GM12878 (cell line): ENCODE measurements around the gene RPS5. TPM values are rescaled to one million over a fixed set of nuclear protein-coding genes. Genes with fewer than 3 reads are reported as not detected.

Experiments
- ATAC-seq: fragments of 200-7000 bp; cut with Tn5 transposase; 3 replicates; pipeline ENCODE4 v1.9.1; 2020; ENCODE audit warnings: mild to moderate bottlenecking, moderate library complexity
- BruUV-seq: library from RNA; stranded (reverse); fragments of 400-500 nt; replicated peaks from 2 replicates; lab custom pipeline; 2021; lab: Mats Ljungman, UMichigan
- CTCF ChIA-PET: fragments of 300-600 bp; sonication (Branson Sonifier 250); formaldehyde crosslinking; extraction: SDS; loops from one replicate; lab custom pipeline; 2021; ENCODE audit warnings: inconsistent platforms; lab: Yijun Ruan, JAX
- POLR2A ChIA-PET: fragments of 350-600 bp; formaldehyde crosslinking; extraction: SDS; loops from one replicate; lab custom pipeline; 2021; ENCODE audit warnings: inconsistent platforms; lab: Charles Lee
- RAD21 ChIA-PET: fragments of 300-600 bp; sonication (Branson Sonifier 250); formaldehyde crosslinking; loops from one replicate; lab custom pipeline; 2023; ENCODE audit warnings: antibody characterized with exemption; ENCODE audit not compliant: unreplicated experiment; lab: Charles Lee
- SMC1A ChIA-PET: fragments of 300-600 bp; sonication (Branson Sonifier 250); formaldehyde crosslinking; loops from one replicate; lab custom pipeline; 2023; ENCODE audit not compliant: unreplicated experiment, uncharacterized antibody; lab: Charles Lee
- DNase-seq: peaks from one replicate; pipeline ENCODE4 v3.0.0-alpha.2; 2011; ENCODE audit warnings: low read depth, low spot score
- FAIRE-seq: peaks from 3 replicates; lab custom pipeline; 2011; peaks lifted over from hg19 to GRCh38; lab: Jason Lieb, UNC
- H2AFZ ChIP-seq: 2 replicates; pipeline ENCODE4 v1.6.0; 2011; ENCODE audit warnings: low read depth, low read length, control low read depth; ENCODE audit not compliant: control insufficient read depth
- H3K27ac ChIP-seq: 2 replicates; pipeline ENCODE4 v1.5.1; 2011; ENCODE audit warnings: control low read depth; ENCODE audit not compliant: control insufficient read depth, insufficient read depth
- H3K27me3 ChIP-seq, 2 experiments: replicated peaks in 1 of 2; 2 replicates each; pipeline versions ENCODE4 v1.6.0 to v1.6.1; 2011; ENCODE audit warnings: low read length in 1 of 2; ENCODE audit not compliant: control insufficient read depth in 2 of 2, insufficient read depth in 2 of 2
- H3K36me3 ChIP-seq, 2 experiments: 2 replicates each; pipeline ENCODE4 v1.5.1; 2011; ENCODE audit warnings: low read length in 1 of 2; ENCODE audit not compliant: control insufficient read depth in 2 of 2, insufficient read depth in 2 of 2
- H3K4me1 ChIP-seq: 2 replicates; pipeline ENCODE4 v1.6.1; 2011; ENCODE audit warnings: mild to moderate bottlenecking, low read length, moderate library complexity, mixed read lengths; ENCODE audit not compliant: control insufficient read depth, insufficient read depth
- H3K4me2 ChIP-seq: 2 replicates; pipeline ENCODE4 v1.6.0; 2011; ENCODE audit warnings: control low read depth; ENCODE audit not compliant: control insufficient read depth, insufficient read depth
- H3K4me3 ChIP-seq: fragments of 200-600 bp; sonication (generic); 2 replicates; pipeline ENCODE4 v1.5.1; 2016
- H3K79me2 ChIP-seq: 2 replicates; pipeline ENCODE4 v1.6.0; 2011; ENCODE audit warnings: low read length; ENCODE audit not compliant: control insufficient read depth, insufficient read depth
- H3K9ac ChIP-seq: 2 replicates; pipeline ENCODE4 v1.8.0; 2011; ENCODE audit warnings: low read length, control low read depth, mixed read lengths; ENCODE audit not compliant: control insufficient read depth, insufficient read depth
- H3K9me3 ChIP-seq: replicated peaks from 3 replicates; pipeline ENCODE4 v1.5.1; 2011; ENCODE audit warnings: mild to moderate bottlenecking, low read length; ENCODE audit not compliant: control insufficient read depth, insufficient read depth
- H4K20me1 ChIP-seq: 2 replicates; pipeline ENCODE4 v1.6.0; 2011; ENCODE audit not compliant: control insufficient read depth, insufficient read depth
- DPF2 ChIP-seq: fragments of 450-650 bp; IDR thresholded peaks from 2 replicates; pipeline ENCODE4 v1.6.1; 2017; ENCODE audit warnings: mild to moderate bottlenecking
- FOXK2 ChIP-seq: fragments of 450-650 bp; IDR thresholded peaks from 2 replicates; pipeline ENCODE4 v1.6.1; 2017; ENCODE audit warnings: mild to moderate bottlenecking, moderate library complexity
- NFXL1 ChIP-seq: fragments of 450-650 bp; IDR thresholded peaks from 2 replicates; pipeline ENCODE4 v1.6.1; 2017; ENCODE audit warnings: antibody characterized with exemption, mild to moderate bottlenecking, borderline replicate concordance
- RB1 ChIP-seq: fragments of 450-650 bp; formaldehyde crosslinking; IDR thresholded peaks from 2 replicates; pipeline ENCODE4 v1.6.1; 2017; ENCODE audit warnings: mild to moderate bottlenecking, borderline replicate concordance
- SRF ChIP-seq, 2 experiments: IDR thresholded peaks; 2 replicates each; pipeline ENCODE4 v1.6.1; 2011; ENCODE audit warnings: low read depth in 2 of 2, low read length in 2 of 2, mild to moderate bottlenecking in 1 of 2, moderate library complexity in 1 of 2
- WGBS: methylation state at CpG from one replicate; pipeline ENCODE4 v1.1.6; 2016; ENCODE audit warnings: low lambda C conversion rate; ENCODE audit not compliant: insufficient replicate concordance, insufficient coverage; ENCODE audit errors: missing lambda C conversion rate; 5-methylcytosine and 5-hydroxymethylcytosine counted together
- in situ Hi-C: fragments of 300-500 bp; cut with MboI; formaldehyde crosslinking; loops from 9 replicates; pipeline ENCODE4 v1.14.3; 2018; ENCODE audit warnings: mixed read lengths
- intact Hi-C: fragments of 100-400 bp; cut with micrococcal nuclease; formaldehyde crosslinking; loops from one replicate; pipeline ENCODE4 v1.14.2; 2022; ENCODE audit not compliant: unreplicated experiment
- polyA plus RNA-seq, 11 experiments: library from polyadenylated mRNA; depleted of rRNA in 4 of 11; unstranded in 6 of 11; stranded (reverse) in 5 of 11; fragments of >200 nt; fragmentation: Nextera tagmentation in 4 of 11; fragmentation: Illumina TruSeq in 1 of 11; extraction: Ambion mirVana in 4 of 11; extraction: Trizol in 1 of 11; gene quantifications; 1 replicate in 1 of 11; 2 replicates in 10 of 11; pipeline versions ENCODE4 v1.2.1 to v1.2.3, GENCODE V29; 2011 to 2016; ENCODE audit warnings: inconsistent platforms in 2 of 11, missing spikeins in 2 of 11, low read depth in 1 of 11
- total RNA-seq, 4 experiments: library from RNA; depleted of rRNA in 3 of 4; stranded (reverse); fragments of >200 nt in 3 of 4; fragmentation: Illumina TruSeq in 1 of 4; extraction: Trizol in 1 of 4; gene quantifications; 2 replicates each; pipeline versions ENCODE4 v1.2.1 to v1.2.3, GENCODE V29; 2013 to 2021
- TF ChIP-seq, protein P1 (sequence below): fragments of 450-650 bp; IDR thresholded peaks from 2 replicates; pipeline ENCODE4 v1.6.1; 2017; ENCODE audit warnings: mild to moderate bottlenecking, moderate library complexity
- TF ChIP-seq, protein P2 (sequence below): IDR thresholded peaks from 2 replicates; pipeline ENCODE4 v1.6.1; 2011; ENCODE audit warnings: borderline replicate concordance, low read depth, mild to moderate bottlenecking, moderate library complexity, mixed read lengths, low read length; ENCODE audit not compliant: insufficient read depth; ENCODE audit errors: extremely low read length

RPS5 gene
- total and polyA plus RNA-seq, 10 of the 15 experiments (the other 5 are each of a cell fraction or from before 2014, with no cell fraction given): 1,284 to 3,652 (median 1,922) TPM

DNA sequence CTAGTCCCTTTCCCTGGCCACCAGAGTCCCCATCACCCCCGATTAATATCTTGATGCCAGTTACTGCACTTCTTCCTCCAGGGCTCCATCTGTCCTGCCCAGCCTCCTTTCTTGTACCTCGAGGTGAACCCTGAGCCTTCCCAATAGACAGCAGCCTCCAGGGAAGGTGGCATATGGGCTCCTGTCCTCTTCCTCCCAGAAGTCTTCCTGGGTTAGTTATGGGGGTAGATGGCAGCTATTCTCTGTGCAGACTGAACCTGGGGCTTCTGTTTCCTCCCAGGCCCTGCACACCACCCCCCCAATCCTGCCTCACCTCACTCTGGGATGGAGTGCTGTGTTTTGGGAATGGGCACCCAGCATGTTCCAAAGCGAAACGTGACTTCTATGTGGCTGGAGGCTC lies 11.0 kb downstream of the RPS5 start:
- H3K79me2 ChIP-seq: no peaks in the 10 kb centered on the region
- in situ Hi-C loops (no loop called here), intact Hi-C loops (no loop called here)
- TF ChIP-seq, protein P1, sequence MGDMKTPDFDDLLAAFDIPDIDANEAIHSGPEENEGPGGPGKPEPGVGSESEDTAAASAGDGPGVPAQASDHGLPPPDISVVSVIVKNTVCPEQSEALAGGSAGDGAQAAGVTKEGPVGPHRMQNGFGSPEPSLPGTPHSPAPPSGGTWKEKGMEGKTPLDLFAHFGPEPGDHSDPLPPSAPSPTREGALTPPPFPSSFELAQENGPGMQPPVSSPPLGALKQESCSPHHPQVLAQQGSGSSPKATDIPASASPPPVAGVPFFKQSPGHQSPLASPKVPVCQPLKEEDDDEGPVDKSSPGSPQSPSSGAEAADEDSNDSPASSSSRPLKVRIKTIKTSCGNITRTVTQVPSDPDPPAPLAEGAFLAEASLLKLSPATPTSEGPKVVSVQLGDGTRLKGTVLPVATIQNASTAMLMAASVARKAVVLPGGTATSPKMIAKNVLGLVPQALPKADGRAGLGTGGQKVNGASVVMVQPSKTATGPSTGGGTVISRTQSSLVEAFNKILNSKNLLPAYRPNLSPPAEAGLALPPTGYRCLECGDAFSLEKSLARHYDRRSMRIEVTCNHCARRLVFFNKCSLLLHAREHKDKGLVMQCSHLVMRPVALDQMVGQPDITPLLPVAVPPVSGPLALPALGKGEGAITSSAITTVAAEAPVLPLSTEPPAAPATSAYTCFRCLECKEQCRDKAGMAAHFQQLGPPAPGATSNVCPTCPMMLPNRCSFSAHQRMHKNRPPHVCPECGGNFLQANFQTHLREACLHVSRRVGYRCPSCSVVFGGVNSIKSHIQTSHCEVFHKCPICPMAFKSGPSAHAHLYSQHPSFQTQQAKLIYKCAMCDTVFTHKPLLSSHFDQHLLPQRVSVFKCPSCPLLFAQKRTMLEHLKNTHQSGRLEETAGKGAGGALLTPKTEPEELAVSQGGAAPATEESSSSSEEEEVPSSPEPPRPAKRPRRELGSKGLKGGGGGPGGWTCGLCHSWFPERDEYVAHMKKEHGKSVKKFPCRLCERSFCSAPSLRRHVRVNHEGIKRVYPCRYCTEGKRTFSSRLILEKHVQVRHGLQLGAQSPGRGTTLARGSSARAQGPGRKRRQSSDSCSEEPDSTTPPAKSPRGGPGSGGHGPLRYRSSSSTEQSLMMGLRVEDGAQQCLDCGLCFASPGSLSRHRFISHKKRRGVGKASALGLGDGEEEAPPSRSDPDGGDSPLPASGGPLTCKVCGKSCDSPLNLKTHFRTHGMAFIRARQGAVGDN: no peak
- TF ChIP-seq, protein P2, sequence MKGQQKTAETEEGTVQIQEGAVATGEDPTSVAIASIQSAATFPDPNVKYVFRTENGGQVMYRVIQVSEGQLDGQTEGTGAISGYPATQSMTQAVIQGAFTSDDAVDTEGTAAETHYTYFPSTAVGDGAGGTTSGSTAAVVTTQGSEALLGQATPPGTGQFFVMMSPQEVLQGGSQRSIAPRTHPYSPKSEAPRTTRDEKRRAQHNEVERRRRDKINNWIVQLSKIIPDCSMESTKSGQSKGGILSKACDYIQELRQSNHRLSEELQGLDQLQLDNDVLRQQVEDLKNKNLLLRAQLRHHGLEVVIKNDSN: no peak
- no peak for TF ChIP-seq DPF2
- no peak for TF ChIP-seq NFXL1
- no peak for TF ChIP-seq SRF (IDR thresholded peaks at IDR 0.05; ENCODE audit: low read depth in 2 of 2, low read length in 2 of 2)
- no peak for TF ChIP-seq RB1
- no peak for TF ChIP-seq FOXK2
- CTCF ChIA-PET: no interaction called here
- SMC1A ChIA-PET: no interaction called here
- POLR2A ChIA-PET: no interaction called here
- H3K36me3 ChIP-seq: peaks cover under 1 to 21% of the 10 kb centered on the region in 2 experiments; a peak in 3 of 4 replicates
- H4K20me1 ChIP-seq: no peaks in the 10 kb centered on the region
- BruUV-seq: no TSS peak
- no peak for ATAC-seq
- WGBS: 51% methylated on average over 4 of the region's 4 CpGs
- no peak overlapping the region for H3K4me3 ChIP-seq
- H3K27me3 ChIP-seq: no peaks in the 10 kb centered on the region
- no peak overlapping the region for H2AFZ ChIP-seq
- no peak overlapping the region for H3K9ac ChIP-seq
- RAD21 ChIA-PET: no interaction called here
- no peak for FAIRE-seq
- no peaks in the 10 kb centered on the region for H3K9me3 ChIP-seq
- H3K4me2 ChIP-seq: no peak overlapping the region
- DNase-seq: no peak
- peaks cover 10% of the 10 kb centered on the region for H3K4me1 ChIP-seq
- H3K27ac ChIP-seq: no peak overlapping the region
